ENCODE data around the gene MLXIPL.
A peak's percentile ranks its signal among the peaks of the same experiment; 100 is the strongest.
"Not testable (repeated sequence)": the region's sequence is repeated elsewhere in the genome, so short reads cannot be mapped to it uniquely, and the experiment has no call there.

The MLXIPL gene

DNA sequence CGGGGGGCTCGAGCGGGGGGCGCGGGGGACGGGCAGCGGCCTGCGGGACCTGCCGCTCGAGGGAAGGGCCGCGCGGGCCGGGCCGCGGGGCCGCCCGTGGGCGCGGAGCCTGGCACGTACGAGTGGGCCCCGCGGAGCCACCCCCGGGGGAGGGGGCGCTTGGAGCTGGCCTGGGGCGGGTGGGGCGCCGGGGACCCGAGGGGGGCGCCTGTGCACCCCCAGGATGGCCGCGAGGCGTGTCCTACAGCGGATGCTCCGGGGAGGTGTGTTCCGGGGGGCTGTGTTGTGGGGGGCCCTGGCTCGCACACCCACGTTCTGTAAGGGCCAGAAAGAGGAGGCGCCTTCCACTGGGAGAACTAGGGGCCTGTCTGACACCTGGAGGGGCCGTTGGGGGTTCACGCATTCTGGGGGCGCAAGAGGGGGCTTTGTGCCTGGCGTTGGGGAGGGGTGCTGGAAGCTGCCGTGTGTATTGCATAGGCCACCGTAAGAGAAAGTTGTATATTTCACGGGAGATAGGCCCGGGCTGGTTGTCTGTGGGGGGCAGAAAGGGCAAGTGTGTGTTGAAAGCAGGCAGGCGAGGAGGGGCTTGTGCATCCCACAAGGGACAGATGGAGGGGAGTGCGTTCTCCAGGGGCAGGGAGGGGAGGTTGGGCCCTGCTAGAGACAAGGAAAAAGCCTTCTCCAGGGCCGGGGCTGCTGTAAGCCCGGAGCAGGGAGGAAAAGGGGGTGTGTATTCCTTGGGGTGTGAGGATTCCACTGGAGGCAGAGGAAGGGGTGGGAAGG lies 44.0 kb upstream of the MLXIPL start:
- peak overlapping the region; percentile 86 for H3K4me3 ChIP-seq
- no peak overlapping the region for H3K27ac ChIP-seq
- TF ChIP-seq, protein P1, sequence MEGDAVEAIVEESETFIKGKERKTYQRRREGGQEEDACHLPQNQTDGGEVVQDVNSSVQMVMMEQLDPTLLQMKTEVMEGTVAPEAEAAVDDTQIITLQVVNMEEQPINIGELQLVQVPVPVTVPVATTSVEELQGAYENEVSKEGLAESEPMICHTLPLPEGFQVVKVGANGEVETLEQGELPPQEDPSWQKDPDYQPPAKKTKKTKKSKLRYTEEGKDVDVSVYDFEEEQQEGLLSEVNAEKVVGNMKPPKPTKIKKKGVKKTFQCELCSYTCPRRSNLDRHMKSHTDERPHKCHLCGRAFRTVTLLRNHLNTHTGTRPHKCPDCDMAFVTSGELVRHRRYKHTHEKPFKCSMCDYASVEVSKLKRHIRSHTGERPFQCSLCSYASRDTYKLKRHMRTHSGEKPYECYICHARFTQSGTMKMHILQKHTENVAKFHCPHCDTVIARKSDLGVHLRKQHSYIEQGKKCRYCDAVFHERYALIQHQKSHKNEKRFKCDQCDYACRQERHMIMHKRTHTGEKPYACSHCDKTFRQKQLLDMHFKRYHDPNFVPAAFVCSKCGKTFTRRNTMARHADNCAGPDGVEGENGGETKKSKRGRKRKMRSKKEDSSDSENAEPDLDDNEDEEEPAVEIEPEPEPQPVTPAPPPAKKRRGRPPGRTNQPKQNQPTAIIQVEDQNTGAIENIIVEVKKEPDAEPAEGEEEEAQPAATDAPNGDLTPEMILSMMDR (IDR thresholded peaks at IDR 0.05): no peak
- no peak for DNase-seq (ENCODE audit: low spot score)

DNA sequence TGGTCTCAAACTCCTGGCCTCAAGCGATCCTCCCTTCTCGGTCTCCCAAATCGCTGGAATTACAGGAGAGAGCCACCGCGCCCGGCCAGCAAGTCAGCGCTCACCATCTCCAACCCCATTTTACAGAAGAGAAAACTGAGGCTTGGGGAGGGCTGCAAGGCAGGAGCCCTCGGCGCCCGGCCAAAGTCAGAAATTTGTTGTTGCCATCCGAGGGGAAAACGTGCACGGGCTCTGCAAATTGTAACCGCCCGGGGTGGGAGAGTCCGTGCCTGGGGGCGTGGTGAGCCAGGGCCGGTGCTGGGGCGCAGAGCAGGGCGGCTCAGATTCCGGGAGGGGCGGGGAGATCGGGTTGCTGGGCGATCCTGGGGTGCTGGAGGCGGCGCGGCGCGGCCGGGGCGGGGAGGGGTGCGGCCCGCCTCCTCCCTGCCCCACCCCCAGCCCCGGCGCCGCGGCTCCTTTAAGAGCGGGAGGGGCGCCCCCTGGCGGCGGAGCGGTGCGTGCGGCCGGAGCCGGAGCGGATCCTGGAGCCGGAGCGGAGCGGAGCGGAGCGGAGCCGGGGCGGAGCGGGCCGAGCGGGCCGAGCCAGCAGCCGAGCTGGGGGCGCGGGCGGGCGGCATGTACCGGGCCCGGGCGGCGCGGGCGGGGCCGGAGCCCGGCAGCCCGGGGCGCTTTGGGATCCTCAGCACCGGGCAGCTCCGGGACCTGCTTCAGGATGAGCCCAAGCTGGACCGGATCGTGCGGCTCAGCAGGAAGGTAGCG lies 43.2 kb upstream of the MLXIPL start, which contains the start of gene VPS37D:
Gene VPS37D, plus strand, starts transcription at position 488 of the 759 bp plus-strand sequence. Its CDS starts 128 bp downstream, at position 616.
- H3K27ac ChIP-seq: no peak within 1 kb of the TSS
- TF ChIP-seq, protein P1 (IDR thresholded peaks at IDR 0.05): peak; percentile 80
- DNase-seq (ENCODE audit: low spot score): peak; percentile 87
- H3K4me3 ChIP-seq: peak within 1 kb of the TSS; percentile 86

DNA sequence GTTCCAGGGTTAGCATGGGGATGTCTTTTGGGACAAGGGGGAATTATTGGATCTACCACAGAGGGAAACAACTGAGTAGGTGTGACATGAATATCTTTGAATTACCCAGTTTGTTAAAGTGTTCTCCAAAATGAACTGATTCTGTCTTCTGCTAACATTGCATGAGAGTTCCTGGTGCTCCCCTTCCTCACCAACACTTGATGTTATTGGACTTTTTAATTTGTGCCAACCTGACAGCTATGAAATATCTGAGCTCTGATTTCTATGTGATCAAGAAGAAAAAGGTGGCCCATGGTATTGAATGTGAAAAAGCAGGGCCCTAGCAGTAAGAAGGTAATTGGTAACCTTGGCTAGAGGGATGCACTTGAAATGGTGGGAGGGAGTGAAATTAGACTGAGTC lies 38.7 kb upstream of the MLXIPL start:
- TF ChIP-seq, protein P1 (IDR thresholded peaks at IDR 0.05): no peak
- no peak for DNase-seq (ENCODE audit: low spot score)
- H3K4me3 ChIP-seq: no peak overlapping the region
- no peak overlapping the region for H3K27ac ChIP-seq

DNA sequence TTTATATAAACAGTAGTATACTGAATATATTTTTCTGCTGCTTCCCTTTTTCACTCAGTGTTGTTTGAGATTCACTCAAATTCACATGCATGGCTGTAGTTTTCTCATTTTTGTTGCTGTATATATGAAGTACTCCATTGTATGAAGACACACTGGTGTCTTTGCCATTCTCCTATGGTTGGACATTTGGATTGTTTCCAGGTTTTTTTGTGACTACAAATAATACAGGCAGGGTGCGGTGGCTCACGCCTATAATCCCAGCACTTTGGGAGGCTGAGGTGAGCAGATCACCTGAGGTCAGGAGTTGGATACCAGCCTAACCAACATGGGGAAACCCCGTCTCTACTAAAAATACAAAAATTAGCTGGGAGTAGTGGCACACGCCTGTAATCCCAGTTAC lies 36.3 kb upstream of the MLXIPL start:
- H3K4me3 ChIP-seq; H3K27ac ChIP-seq; DNase-seq (ENCODE audit: low spot score): not testable (repeated sequence)

DNA sequence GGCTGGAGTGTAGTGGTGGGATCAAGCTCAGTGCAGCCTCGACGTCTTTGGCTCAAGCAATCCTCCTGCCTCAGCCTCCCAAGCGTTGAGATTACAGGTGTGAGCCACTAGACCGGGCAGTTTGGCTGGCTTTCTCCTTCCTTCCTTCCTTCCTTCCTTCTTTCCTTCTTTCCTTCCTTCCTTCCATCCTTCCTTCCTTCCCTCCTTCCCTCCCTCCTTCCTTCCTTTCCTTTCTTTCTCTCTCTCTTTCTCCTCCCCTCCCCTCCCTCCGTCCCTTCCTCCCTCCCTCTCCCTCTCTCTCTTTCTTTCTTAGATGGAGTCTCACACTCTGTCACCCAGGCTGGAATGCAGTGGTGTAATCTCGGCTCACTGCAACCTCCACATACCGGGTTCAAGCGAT lies 35.7 kb upstream of the MLXIPL start:
- no peak for DNase-seq (ENCODE audit: low spot score)
- TF ChIP-seq, protein P1 (IDR thresholded peaks at IDR 0.05): no peak
- Histone ChIP-seq H3K27ac (no peak overlapping the region), H3K4me3 (no peak overlapping the region)

DNA sequence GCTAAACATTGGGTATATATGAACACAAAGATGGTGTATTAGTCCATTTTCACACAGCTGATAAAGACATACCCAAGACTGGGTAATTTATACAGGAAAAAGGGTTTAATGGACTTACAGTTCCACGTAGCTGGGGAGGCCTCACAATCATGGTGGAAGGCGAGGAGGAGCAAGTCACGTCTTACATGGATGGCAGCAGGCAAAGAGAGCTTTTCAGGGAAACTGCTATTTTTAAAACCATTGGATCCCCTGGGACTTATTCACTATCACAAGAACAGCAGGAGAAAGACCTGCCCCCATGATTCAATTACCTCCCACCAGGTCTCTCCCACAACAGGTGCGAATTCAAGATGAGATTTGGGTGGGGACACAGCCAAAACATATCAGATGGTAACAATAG lies 31.0 kb upstream of the MLXIPL start:
- not testable (repeated sequence) for H3K4me3 ChIP-seq; DNase-seq (ENCODE audit: low spot score); H3K27ac ChIP-seq

DNA sequence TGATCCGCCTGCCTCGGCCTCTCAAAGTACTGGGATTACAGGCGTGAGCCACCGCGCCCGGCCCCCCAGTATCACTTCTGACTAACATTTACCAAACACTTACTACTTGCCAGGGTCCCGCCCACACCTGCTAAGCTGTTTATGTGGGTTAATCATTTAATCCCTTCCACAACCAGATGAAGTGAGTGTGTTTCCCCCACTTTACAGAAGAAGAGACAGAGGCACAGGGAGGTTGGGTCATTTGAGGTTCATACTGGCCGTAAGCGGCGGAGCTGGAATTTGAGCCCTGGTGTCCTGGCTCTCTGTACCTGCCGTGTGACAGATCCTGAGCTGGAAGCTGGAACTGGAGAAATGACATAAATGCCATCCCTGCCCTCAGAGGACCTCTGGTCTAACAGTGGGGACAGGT lies 28.2 kb upstream of the MLXIPL start:
- TF ChIP-seq, protein P1 (IDR thresholded peaks at IDR 0.05): no peak

DNA sequence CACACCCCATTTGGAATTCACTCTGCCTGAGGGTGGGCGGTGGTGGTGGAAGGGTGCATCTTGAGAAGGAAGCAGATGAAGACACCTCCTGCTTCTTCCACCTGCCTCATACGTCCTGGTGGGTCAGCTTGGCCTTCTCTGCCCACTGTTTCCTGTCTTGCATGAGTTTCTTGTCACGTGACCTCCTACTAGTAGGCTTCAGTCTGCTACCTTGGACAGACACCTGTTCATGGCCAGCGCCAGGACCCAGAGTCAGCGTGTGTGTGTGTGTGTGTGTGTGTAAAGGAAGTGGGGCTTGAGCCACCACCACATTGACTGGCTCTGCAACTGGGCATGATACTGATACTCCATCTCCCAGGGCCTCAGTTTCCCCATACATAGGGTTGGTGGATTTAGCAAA lies 26.2 kb upstream of the MLXIPL start:
- Histone ChIP-seq H3K4me3 (no peak overlapping the region), H3K27ac (no peak overlapping the region)
- DNase-seq (ENCODE audit: low spot score): no peak
- TF ChIP-seq, protein P1 (IDR thresholded peaks at IDR 0.05): no peak

More for the DNA sequence above, 28.2 kb upstream of the MLXIPL start:
- no peak for DNase-seq (ENCODE audit: low spot score)
- H3K4me3 ChIP-seq: no peak overlapping the region
- H3K27ac ChIP-seq: no peak overlapping the region

Measured in coronary artery (tissue), 2 donors.